SK-N-SH (cell line): ENCODE results near the gene SHISA5. TPM values are rescaled to one million over a fixed set of nuclear protein-coding genes. Genes with fewer than 3 reads are reported as not detected.

Experiments
- CTCF ChIA-PET: fragments of 300-600, 350-600 bp; formaldehyde crosslinking; extraction: SDS; loops from one replicate; lab custom pipeline; 2021; lab: Yijun Ruan, JAX
- POLR2A ChIA-PET: fragments of 350-600 bp; sonication (Branson Sonifier 250); formaldehyde crosslinking; extraction: SDS; loops from one replicate; lab custom pipeline; 2020; ENCODE audit warnings: antibody characterized with exemption, inconsistent platforms; lab: Yijun Ruan, JAX
- DNase-seq: peaks from one replicate; pipeline ENCODE4 v3.0.0; 2012
- H2AFZ ChIP-seq: fragments of 200-600 bp; sonication (generic); 2 replicates; pipeline ENCODE4 v1.8.1; 2016; ENCODE audit warnings: antibody characterized with exemption, mild to moderate bottlenecking, low read depth
- H3F3A ChIP-seq: fragments of 200-600 bp; sonication (generic); replicated peaks from 2 replicates; pipeline ENCODE3; 2016; ENCODE audit warnings: antibody characterized with exemption, mild to moderate bottlenecking; ENCODE audit not compliant: insufficient read depth
- H3K27ac ChIP-seq, 2 experiments: fragments of 200-500 bp in 1 of 2; fragments of 200-600 bp in 1 of 2; sonication (Bioruptor generic) in 1 of 2; sonication (generic), shearing (Covaris generic) in 1 of 2; 2 replicates each; pipeline versions ENCODE4 v1.5.1 to v1.6.1; 2014 to 2016; ENCODE audit warnings: low read depth in 2 of 2, inconsistent platforms in 1 of 2, low read length in 1 of 2, mild to moderate bottlenecking in 1 of 2, mixed read lengths in 1 of 2
- H3K27me3 ChIP-seq: fragments of 200-600 bp; sonication (generic), shearing (Covaris generic); 2 replicates; pipeline ENCODE4 v1.6.1; 2016; ENCODE audit warnings: mixed run types; ENCODE audit not compliant: insufficient read depth
- H3K36me3 ChIP-seq, 2 experiments: fragments of 200-500 bp in 1 of 2; fragments of 200-600 bp in 1 of 2; sonication (Bioruptor generic) in 1 of 2; sonication (generic) in 1 of 2; replicated peaks in 1 of 2; 2 replicates each; pipeline versions ENCODE3 to v1.5.1; 2014 to 2016; ENCODE audit warnings: low read length in 1 of 2, mild to moderate bottlenecking in 1 of 2; ENCODE audit not compliant: insufficient read depth in 2 of 2, control insufficient read depth in 1 of 2
- H3K4me1 ChIP-seq, 2 experiments: fragments of 200-500 bp in 1 of 2; fragments of 200-600 bp in 1 of 2; sonication (Bioruptor generic) in 1 of 2; sonication (generic), shearing (Covaris generic) in 1 of 2; 2 replicates each; pipeline versions ENCODE4 v1.5.1 to v1.6.1; 2014 to 2016; ENCODE audit warnings: low read depth in 1 of 2, low read length in 1 of 2, mixed run types in 1 of 2; ENCODE audit not compliant: insufficient read depth in 2 of 2, control insufficient read depth in 1 of 2
- H3K4me2 ChIP-seq: fragments of 200-600 bp; sonication (generic), shearing (Covaris generic); 2 replicates; pipeline ENCODE4 v1.6.1; 2017; ENCODE audit warnings: mixed run types
- H3K4me3 ChIP-seq, 2 experiments: fragments of 200-500 bp in 1 of 2; fragments of 200-600 bp in 1 of 2; sonication (Bioruptor generic) in 1 of 2; sonication (generic), shearing (Covaris generic) in 1 of 2; 2 replicates each; pipeline versions ENCODE4 v1.5.1 to v1.8.1; 2014 to 2016; ENCODE audit warnings: low read depth in 2 of 2, inconsistent platforms in 1 of 2, low read length in 1 of 2, mild to moderate bottlenecking in 1 of 2, mixed read lengths in 1 of 2, moderate library complexity in 1 of 2
- H3K79me2 ChIP-seq: fragments of 200-600 bp; sonication (generic); 2 replicates; pipeline ENCODE4 v1.8.1; 2017; ENCODE audit warnings: mild to moderate bottlenecking; ENCODE audit not compliant: insufficient read depth
- H3K9ac ChIP-seq: fragments of 200-600 bp; sonication (generic); 2 replicates; pipeline ENCODE4 v1.6.1; 2017; ENCODE audit warnings: mixed run types
- H3K9me2 ChIP-seq: fragments of 200-600 bp; sonication (generic); 2 replicates; pipeline ENCODE4 v1.6.1; 2017; ENCODE audit warnings: mixed run types
- H3K9me3 ChIP-seq: fragments of 200-600 bp; sonication (generic); 2 replicates; pipeline ENCODE4 v1.6.1; 2017; ENCODE audit warnings: mixed run types, mild to moderate bottlenecking, moderate library complexity
- H4K20me1 ChIP-seq: fragments of 200-600 bp; sonication (generic); 2 replicates; pipeline ENCODE4 v1.6.1; 2017; ENCODE audit warnings: mild to moderate bottlenecking, mixed run types; ENCODE audit not compliant: insufficient read depth
- ELF1 ChIP-seq: IDR thresholded peaks from 2 replicates; pipeline ENCODE4 v1.4.0; 2012
- EP300 ChIP-seq, 2 experiments: IDR thresholded peaks; 2 replicates each; pipeline versions ENCODE4 v1.4.0 to v1.6.1; 2012; ENCODE audit warnings: borderline replicate concordance in 1 of 2, low read depth in 1 of 2, low read length in 1 of 2
- EZH2phosphoT487 ChIP-seq: fragments of 200-600 bp; sonication (generic); IDR thresholded peaks from 2 replicates; pipeline ENCODE4 v1.6.1; 2017; ENCODE audit warnings: low read depth, mixed run types, mild to moderate bottlenecking, antibody characterized with exemption, moderate library complexity, borderline replicate concordance
- FOXM1 ChIP-seq: IDR thresholded peaks from 2 replicates; pipeline ENCODE4 v1.4.0; 2012; ENCODE audit warnings: low read depth, mild to moderate bottlenecking
- GABPA ChIP-seq: IDR thresholded peaks from 2 replicates; pipeline ENCODE4 v1.4.0; 2012; ENCODE audit warnings: low read depth, mild to moderate bottlenecking
- MEF2A ChIP-seq: IDR thresholded peaks from 2 replicates; pipeline ENCODE4 v1.4.0; 2012; ENCODE audit warnings: low read depth, borderline replicate concordance
- MXI1 ChIP-seq: IDR thresholded peaks from 2 replicates; pipeline ENCODE4 v1.6.1; 2012; ENCODE audit warnings: mild to moderate bottlenecking, low read depth, low read length, improper control_type of control experiment
- NRF1 ChIP-seq: IDR thresholded peaks from 2 replicates; pipeline ENCODE4 v1.6.1; 2012; ENCODE audit warnings: low read depth, mild to moderate bottlenecking, low read length
- RXRA ChIP-seq: IDR thresholded peaks from 2 replicates; pipeline ENCODE4 v1.4.0; 2012; ENCODE audit warnings: low read depth, mild to moderate bottlenecking, borderline replicate concordance
- SIN3A ChIP-seq: IDR thresholded peaks from 2 replicates; pipeline ENCODE4 v1.6.1; 2012; ENCODE audit warnings: low read depth, mild to moderate bottlenecking, low read length, moderate library complexity, borderline replicate concordance
- TAF1 ChIP-seq: IDR thresholded peaks from 2 replicates; pipeline ENCODE4 v1.6.1; 2012; ENCODE audit warnings: low read depth, mild to moderate bottlenecking, low read length, moderate library complexity, borderline replicate concordance
- WGBS: methylation state at CpG from one replicate; pipeline ENCODE4 v1.1.6; 2017; ENCODE audit warnings: low lambda C conversion rate; 5-methylcytosine and 5-hydroxymethylcytosine counted together
- polyA plus RNA-seq, 3 experiments: library from polyadenylated mRNA; depleted of rRNA; stranded (reverse); fragments of >200 nt; gene quantifications; 2 replicates each; pipeline ENCODE4 v1.2.3, GENCODE V29; 2012
- TF ChIP-seq, protein P1 (sequence below): fragments of 150-350 bp; IDR thresholded peaks from 2 replicates; pipeline ENCODE4 v1.6.1; 2017; ENCODE audit warnings: antibody characterized with exemption, low read length, low read depth, borderline replicate concordance
- TF ChIP-seq, protein P2 (sequence below): IDR thresholded peaks from 2 replicates; pipeline ENCODE4 v1.4.0; 2012; ENCODE audit warnings: low read depth, borderline replicate concordance
- TF ChIP-seq, protein P3 (sequence below): fragments of 200-600 bp; sonication (generic); IDR thresholded peaks from 2 replicates; pipeline ENCODE4 v1.6.1; 2017; ENCODE audit warnings: antibody characterized with exemption, mild to moderate bottlenecking, moderate library complexity
- TF ChIP-seq, protein P4 (sequence below): IDR thresholded peaks from 2 replicates; pipeline ENCODE4 v1.4.0; 2012; ENCODE audit warnings: low read depth
- TF ChIP-seq, protein P5 (sequence below): fragments of 150-350 bp; IDR thresholded peaks from 2 replicates; pipeline ENCODE4 v1.6.1; 2016; ENCODE audit warnings: mild to moderate bottlenecking, low read depth, low read length

The SHISA5 gene
- polyA plus RNA-seq, 1 of the 3 experiments (the other 2 are of a cell fraction) = 194 TPM

DNA sequence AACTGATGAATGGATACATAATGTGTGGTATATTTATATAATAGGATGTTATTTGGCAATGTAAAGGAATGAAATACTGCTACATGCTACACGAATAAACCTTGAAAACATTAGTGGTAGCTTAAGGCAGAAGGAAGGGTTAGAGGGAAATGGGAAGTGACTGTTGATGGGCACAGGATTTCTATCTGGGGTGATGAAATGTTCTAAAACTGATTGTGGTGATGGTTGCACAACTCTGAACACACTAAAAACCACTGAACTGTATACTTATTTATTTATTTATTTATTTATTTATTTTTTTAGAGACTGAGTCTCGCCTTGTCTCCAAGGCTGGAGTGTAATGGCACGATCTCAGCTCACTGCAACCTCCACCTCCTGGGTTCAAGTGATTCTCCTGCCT is 24.8 kb upstream of the SHISA5 start:
- no peak for DNase-seq

DNA sequence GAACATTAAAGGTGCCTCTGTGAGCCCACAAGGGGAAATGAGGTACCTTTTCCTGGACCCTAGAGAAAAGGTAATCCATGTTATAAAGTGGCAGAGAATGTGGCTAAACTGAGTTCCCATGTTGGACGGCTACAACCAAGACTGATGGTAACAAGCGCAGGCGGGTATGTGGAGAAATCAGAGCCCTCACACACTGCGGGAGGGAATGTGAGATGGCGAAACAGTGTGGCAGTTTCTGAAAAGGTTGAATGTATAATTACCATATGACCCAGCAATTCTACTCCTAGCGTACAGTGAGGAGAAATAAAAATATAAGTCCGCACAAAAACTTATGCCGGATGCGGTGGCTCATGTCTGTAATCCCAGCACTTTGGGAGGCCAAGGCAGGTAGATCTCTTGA is 24.1 kb upstream of the SHISA5 start:
- Histone ChIP-seq H3K9me2 (no peaks in the 10 kb centered on the region), H3K9ac (no peak overlapping the region), H4K20me1 (no peaks in the 10 kb centered on the region), H3K9me3 (no peaks in the 10 kb centered on the region), H3K4me2 (no peak overlapping the region), H3K36me3 (peaks cover 0 to 17% of the 10 kb centered on the region in 2 experiments), H3K4me1 (no peaks in the 10 kb centered on the region), H3K4me3 (no peak overlapping the region), H3K79me2 (no peaks in the 10 kb centered on the region), H2AFZ (no peak overlapping the region), H3K27me3 (no peaks in the 10 kb centered on the region), H3F3A (peaks cover 3% of the 10 kb centered on the region), H3K27ac (no peak overlapping the region)
- ChIA-PET POLR2A (no interaction called here), CTCF (no interaction called here)
- TF ChIP-seq RXRA = no peak
- TF ChIP-seq MEF2A = no peak
- TF ChIP-seq GABPA = no peak
- TF ChIP-seq, protein P1, sequence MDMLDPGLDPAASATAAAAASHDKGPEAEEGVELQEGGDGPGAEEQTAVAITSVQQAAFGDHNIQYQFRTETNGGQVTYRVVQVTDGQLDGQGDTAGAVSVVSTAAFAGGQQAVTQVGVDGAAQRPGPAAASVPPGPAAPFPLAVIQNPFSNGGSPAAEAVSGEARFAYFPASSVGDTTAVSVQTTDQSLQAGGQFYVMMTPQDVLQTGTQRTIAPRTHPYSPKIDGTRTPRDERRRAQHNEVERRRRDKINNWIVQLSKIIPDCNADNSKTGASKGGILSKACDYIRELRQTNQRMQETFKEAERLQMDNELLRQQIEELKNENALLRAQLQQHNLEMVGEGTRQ = no peak
- no peak for TF ChIP-seq NRF1
- TF ChIP-seq, protein P2, sequence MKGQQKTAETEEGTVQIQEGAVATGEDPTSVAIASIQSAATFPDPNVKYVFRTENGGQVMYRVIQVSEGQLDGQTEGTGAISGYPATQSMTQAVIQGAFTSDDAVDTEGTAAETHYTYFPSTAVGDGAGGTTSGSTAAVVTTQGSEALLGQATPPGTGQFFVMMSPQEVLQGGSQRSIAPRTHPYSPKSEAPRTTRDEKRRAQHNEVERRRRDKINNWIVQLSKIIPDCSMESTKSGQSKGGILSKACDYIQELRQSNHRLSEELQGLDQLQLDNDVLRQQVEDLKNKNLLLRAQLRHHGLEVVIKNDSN = no peak
- TF ChIP-seq ELF1 = no peak
- no peak for TF ChIP-seq TAF1
- WGBS = 94% methylated on average over 9 of the region's 9 CpGs
- DNase-seq = no peak

More for the DNA sequence above, 24.8 kb upstream of the SHISA5 start:
- no peak overlapping the region for H3K4me3 ChIP-seq
- no peak for TF ChIP-seq EP300 (IDR thresholded peaks at IDR 0.05; ENCODE audit: borderline replicate concordance in 1 of 2, low read depth in 1 of 2, low read length in 1 of 2)
- TF ChIP-seq, protein P3, sequence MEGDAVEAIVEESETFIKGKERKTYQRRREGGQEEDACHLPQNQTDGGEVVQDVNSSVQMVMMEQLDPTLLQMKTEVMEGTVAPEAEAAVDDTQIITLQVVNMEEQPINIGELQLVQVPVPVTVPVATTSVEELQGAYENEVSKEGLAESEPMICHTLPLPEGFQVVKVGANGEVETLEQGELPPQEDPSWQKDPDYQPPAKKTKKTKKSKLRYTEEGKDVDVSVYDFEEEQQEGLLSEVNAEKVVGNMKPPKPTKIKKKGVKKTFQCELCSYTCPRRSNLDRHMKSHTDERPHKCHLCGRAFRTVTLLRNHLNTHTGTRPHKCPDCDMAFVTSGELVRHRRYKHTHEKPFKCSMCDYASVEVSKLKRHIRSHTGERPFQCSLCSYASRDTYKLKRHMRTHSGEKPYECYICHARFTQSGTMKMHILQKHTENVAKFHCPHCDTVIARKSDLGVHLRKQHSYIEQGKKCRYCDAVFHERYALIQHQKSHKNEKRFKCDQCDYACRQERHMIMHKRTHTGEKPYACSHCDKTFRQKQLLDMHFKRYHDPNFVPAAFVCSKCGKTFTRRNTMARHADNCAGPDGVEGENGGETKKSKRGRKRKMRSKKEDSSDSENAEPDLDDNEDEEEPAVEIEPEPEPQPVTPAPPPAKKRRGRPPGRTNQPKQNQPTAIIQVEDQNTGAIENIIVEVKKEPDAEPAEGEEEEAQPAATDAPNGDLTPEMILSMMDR = no peak
- TF ChIP-seq, protein P4, sequence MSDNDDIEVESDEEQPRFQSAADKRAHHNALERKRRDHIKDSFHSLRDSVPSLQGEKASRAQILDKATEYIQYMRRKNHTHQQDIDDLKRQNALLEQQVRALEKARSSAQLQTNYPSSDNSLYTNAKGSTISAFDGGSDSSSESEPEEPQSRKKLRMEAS = no peak
- no peak for TF ChIP-seq EZH2phosphoT487
- no peak for TF ChIP-seq TAF1
- no peak for TF ChIP-seq MXI1
- no peak for TF ChIP-seq RXRA
- TF ChIP-seq ELF1 = no peak
- TF ChIP-seq FOXM1 = no peak
- TF ChIP-seq SIN3A = no peak
- TF ChIP-seq, protein P5, sequence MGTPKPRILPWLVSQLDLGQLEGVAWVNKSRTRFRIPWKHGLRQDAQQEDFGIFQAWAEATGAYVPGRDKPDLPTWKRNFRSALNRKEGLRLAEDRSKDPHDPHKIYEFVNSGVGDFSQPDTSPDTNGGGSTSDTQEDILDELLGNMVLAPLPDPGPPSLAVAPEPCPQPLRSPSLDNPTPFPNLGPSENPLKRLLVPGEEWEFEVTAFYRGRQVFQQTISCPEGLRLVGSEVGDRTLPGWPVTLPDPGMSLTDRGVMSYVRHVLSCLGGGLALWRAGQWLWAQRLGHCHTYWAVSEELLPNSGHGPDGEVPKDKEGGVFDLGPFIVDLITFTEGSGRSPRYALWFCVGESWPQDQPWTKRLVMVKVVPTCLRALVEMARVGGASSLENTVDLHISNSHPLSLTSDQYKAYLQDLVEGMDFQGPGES = no peak
- H3F3A ChIP-seq = peaks cover 3% of the 10 kb centered on the region
- H4K20me1 ChIP-seq = no peaks in the 10 kb centered on the region
- H2AFZ ChIP-seq = no peak overlapping the region
- no peaks in the 10 kb centered on the region for H3K9me3 ChIP-seq
- H3K9ac ChIP-seq = no peak overlapping the region
- H3K79me2 ChIP-seq = no peaks in the 10 kb centered on the region
- no peaks in the 10 kb centered on the region for H3K27me3 ChIP-seq
- no peaks in the 10 kb centered on the region for H3K4me1 ChIP-seq
- ChIA-PET CTCF (interaction anchor here (1.4 kb wide), 1 partner anchor 20 kb away, joined by 4 read pairs; no protein-coding TSS in a partner anchor), POLR2A (no interaction called here)
- H3K4me2 ChIP-seq = no peak overlapping the region
- WGBS = 90% methylated on average over 3 of the region's 3 CpGs
- H3K36me3 ChIP-seq = peaks cover 0 to 17% of the 10 kb centered on the region in 2 experiments
- H3K9me2 ChIP-seq = no peaks in the 10 kb centered on the region
- H3K27ac ChIP-seq = no peak overlapping the region
